Psoas muscle (tissue), 8 donors: Measurements from ENCODE around the gene PACRG. TPM values are rescaled to one million over a fixed set of nuclear protein-coding genes. Genes with fewer than 3 reads are reported as not detected.

Source experiments
- ATAC-seq, 4 donors: fragments of 200-7000 bp; cut with Tn5 transposase; one replicate each; pipeline ENCODE4 v1.9.1; 2020; ENCODE audit warnings: moderate library complexity in 3 of 4, mild to moderate bottlenecking in 2 of 4
- DNase-seq, 2 donors: peaks; one replicate each; pipeline ENCODE4 v3.0.0-alpha.2; 2020
- H3K27ac ChIP-seq: fragments of 200-600 bp; one replicate; pipeline ENCODE4 v1.8.0; 2022
- H3K27me3 ChIP-seq, 3 donors: fragments of 200-600 bp in 1 of 3; one replicate each; pipeline versions ENCODE4 v1.6.1 to v1.8.0; 2013 to 2022; ENCODE audit warnings: low read length in 2 of 3, mild to moderate bottlenecking in 2 of 3, moderate library complexity in 1 of 3; ENCODE audit not compliant: insufficient read depth in 3 of 3
- H3K36me3 ChIP-seq, 2 donors: fragments of 200-600 bp in 1 of 2; one replicate each; pipeline versions ENCODE4 v1.6.1 to v1.8.0; 2013 to 2022; ENCODE audit warnings: low read depth in 1 of 2, mild to moderate bottlenecking in 1 of 2, moderate library complexity in 1 of 2; ENCODE audit not compliant: insufficient read depth in 1 of 2
- H3K4me1 ChIP-seq: fragments of 200-600 bp; one replicate; pipeline ENCODE4 v1.8.0; 2022
- H3K4me3 ChIP-seq: fragments of 200-600 bp; one replicate; pipeline ENCODE4 v1.8.0; 2022; ENCODE audit warnings: mild to moderate bottlenecking
- H3K9me3 ChIP-seq: fragments of 200-600 bp; one replicate; pipeline ENCODE4 v1.8.0; 2022
- WGBS, 3 donors: extraction: QIAGEN DNeasy Blood & Tissue Kit; methylation state at CpG; one replicate each; pipeline versions ENCODE4 v1.1.6 to v1.1.7; 2013; 5-methylcytosine and 5-hydroxymethylcytosine counted together
- intact Hi-C, 2 donors: fragments of 100-400 bp; cut with DNase I; formaldehyde crosslinking; loops; one replicate each; pipeline versions ENCODE4 v1.11.0 to v1.14.2; 2022
- polyA plus RNA-seq, 3 donors: library from polyadenylated mRNA; stranded (reverse); fragments of 200-250 nt; gene quantifications; one replicate each; pipeline ENCODE4 v1.2.3, GENCODE V29; 2013
- total RNA-seq, 4 donors: library from RNA; stranded (reverse); fragmentation: NEBNext Ultra II Directional in 2 of 4; extraction: Animal tissue kit (Norgen Biotek cat#: 25700) in 2 of 4; gene quantifications; one replicate each; pipeline versions ENCODE4 v1.2.1 to v1.2.4, GENCODE V29; 2021 to 2023
- TF ChIP-seq, protein P1 (sequence below): fragments of 200-600 bp; IDR thresholded peaks from one replicate; pipeline ENCODE4 v1.8.0; 2022; ENCODE audit warnings: antibody characterized with exemption
- donor health status: healthy with polysubstance abuse.
- donor health status: DM: no; HTN: no; CAD: no; lungs with moderate emphysema.
- donor health status: Bipolar disorder and iron deficiency.
- donor health status: healthy.
- donor health status: DM: yes; HTN: yes; CAD: no.
- donor health status: DM: no; HTN: no; CAD: no.
- donor health status: DM: no; HTN: no; CAD: no.
- donor health status: DM: yes; HTN: yes; CAD: no.

Gene PACRG
- total and polyA plus RNA-seq, 7 donors: 0.17 to 3.1 (median 1.8) TPM

- DNase-seq: no peak
- Histone ChIP-seq H3K27ac (no peak overlapping the region), H3K4me3 (peak overlapping the region; percentile 28), H3K4me1 (peaks cover 2% of the 10 kb centered on the region), H3K9me3 (no peaks in the 10 kb centered on the region), H3K27me3 (no peaks in the 10 kb centered on the region), H3K36me3 (no peaks in the 10 kb centered on the region)
- WGBS, 3 donors: 77 to 82% (median 78%) methylated on average over 44 of the region's 44 CpGs
- intact Hi-C loops: no loop called here
- TF ChIP-seq, protein P1, sequence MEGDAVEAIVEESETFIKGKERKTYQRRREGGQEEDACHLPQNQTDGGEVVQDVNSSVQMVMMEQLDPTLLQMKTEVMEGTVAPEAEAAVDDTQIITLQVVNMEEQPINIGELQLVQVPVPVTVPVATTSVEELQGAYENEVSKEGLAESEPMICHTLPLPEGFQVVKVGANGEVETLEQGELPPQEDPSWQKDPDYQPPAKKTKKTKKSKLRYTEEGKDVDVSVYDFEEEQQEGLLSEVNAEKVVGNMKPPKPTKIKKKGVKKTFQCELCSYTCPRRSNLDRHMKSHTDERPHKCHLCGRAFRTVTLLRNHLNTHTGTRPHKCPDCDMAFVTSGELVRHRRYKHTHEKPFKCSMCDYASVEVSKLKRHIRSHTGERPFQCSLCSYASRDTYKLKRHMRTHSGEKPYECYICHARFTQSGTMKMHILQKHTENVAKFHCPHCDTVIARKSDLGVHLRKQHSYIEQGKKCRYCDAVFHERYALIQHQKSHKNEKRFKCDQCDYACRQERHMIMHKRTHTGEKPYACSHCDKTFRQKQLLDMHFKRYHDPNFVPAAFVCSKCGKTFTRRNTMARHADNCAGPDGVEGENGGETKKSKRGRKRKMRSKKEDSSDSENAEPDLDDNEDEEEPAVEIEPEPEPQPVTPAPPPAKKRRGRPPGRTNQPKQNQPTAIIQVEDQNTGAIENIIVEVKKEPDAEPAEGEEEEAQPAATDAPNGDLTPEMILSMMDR: no peak
- peak in 1 of 4 donors; percentile 33 for ATAC-seq
Measured at GRCh38 chr6:163310096-163310972, 582.6 kb downstream of the PACRG start.

DNA sequence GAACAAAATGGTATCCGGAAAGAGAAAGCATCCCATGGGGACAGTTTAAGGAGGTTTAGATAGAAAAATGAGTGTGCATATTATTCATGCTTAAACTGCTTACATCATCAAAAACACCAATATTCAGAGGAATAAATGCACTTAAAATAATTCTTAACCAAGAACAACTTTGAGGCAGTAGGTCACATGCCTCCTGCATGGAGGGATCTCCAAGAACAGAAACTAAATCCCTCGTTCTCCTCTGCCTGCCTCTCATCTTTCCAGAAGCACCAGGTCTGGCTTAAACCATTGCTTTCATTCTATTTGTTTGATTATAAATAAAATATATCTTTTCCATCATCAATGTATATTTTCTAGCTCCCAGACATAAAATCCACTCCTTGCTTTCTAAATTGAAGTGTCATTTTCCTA, 583.2 kb downstream of the PACRG start:
- ATAC-seq: peak in 1 of 4 donors; percentile 62
- Histone ChIP-seq H3K9me3 (no peaks in the 10 kb centered on the region), H3K27ac (no peak overlapping the region), H3K27me3 (no peaks in the 10 kb centered on the region), H3K36me3 (no peaks in the 10 kb centered on the region), H3K4me3 (no peak overlapping the region), H3K4me1 (peaks cover 2% of the 10 kb centered on the region)
- intact Hi-C loops: no loop called here
- TF ChIP-seq, protein P1: no peak
- 46 to 63% (median 47%) methylated on average over 2 of the region's 2 CpGs for WGBS, 3 donors
- no peak for DNase-seq

- intact Hi-C loops: no loop called here
Measured at GRCh38 chr6:163311830-163312229, 584.1 kb downstream of the PACRG start.

DNA sequence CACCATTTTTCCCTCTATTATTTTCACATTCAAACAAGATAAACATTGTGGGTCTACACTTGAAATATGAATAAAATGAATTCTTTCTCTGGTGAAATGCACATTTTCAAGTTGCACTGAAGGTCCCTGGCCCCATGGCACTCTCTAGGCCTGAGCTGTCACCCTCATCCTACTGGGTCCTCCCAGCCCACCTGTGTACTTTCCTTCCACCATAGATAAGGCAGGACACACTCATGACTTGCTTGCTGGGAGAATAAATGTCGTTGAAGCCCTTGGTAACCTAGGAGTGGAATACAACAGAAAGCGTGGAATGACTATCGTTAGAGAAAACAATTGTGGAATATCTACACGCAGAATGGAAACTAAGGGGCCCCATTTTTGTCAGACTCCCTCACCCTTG, 585.8 kb downstream of the PACRG start:
- Histone ChIP-seq H3K36me3 (no peaks in the 10 kb centered on the region), H3K27me3 (no peaks in the 10 kb centered on the region), H3K9me3 (no peaks in the 10 kb centered on the region), H3K27ac (no peak overlapping the region), H3K4me3 (no peak overlapping the region), H3K4me1 (peaks cover 7% of the 10 kb centered on the region)
- 96 to 97% (median 96%) methylated on average over 4 of the region's 4 CpGs for WGBS, 3 donors
- intact Hi-C loops: no loop called here
- TF ChIP-seq, protein P1: no peak
- ATAC-seq (no peak), DNase-seq (no peak)

More at GRCh38 chr6:163311830-163312229, 584.1 kb downstream of the PACRG start:
- DNase-seq: no peak
- ATAC-seq: no peak
- H3K27me3 ChIP-seq: no peaks in the 10 kb centered on the region
- no peaks in the 10 kb centered on the region for H3K9me3 ChIP-seq
- H3K36me3 ChIP-seq: no peaks in the 10 kb centered on the region
- no peak overlapping the region for H3K27ac ChIP-seq
- H3K4me3 ChIP-seq: no peak overlapping the region
- TF ChIP-seq, protein P1: no peak
- peaks cover 2% of the 10 kb centered on the region for H3K4me1 ChIP-seq
- WGBS, 3 donors: 87 to 90% (median 88%) methylated on average over 3 of the region's 3 CpGs
